ENCODE measurements around the gene PLEKHG3. TPM values are rescaled to one million over a fixed set of nuclear protein-coding genes. Genes with fewer than 3 reads are reported as not detected.

Gene PLEKHG3
- total and polyA plus RNA-seq, 2 of the 13 experiments (the other 11 are each of a cell fraction or from before 2014, with no cell fraction given) = 7.1 to 9.8 TPM

DNA sequence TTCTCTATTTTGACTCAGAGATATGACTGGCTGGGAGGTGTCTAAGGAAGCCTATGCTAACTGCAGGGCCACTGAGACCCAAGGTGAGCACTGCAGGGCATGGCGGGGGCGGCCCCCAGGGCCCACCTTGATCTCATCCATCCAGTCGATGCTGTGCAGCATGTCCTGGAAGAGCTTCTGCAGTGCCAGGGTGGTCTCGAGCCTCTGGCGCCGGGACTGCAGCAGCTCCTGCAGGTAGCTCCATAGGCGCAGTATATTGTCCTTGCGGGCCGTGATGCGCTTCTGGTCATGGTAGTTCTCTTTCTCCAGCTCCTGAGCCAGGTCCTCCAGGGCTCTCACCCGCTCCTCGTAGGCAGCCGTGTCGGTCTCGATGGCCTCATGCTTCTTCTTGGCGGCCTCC, 91.0 kb downstream of the PLEKHG3 start:
- DNase-seq (ENCODE audit: low spot score) (no peak), FAIRE-seq (no peak), ATAC-seq (no peak)
- peaks cover 2% of the 10 kb centered on the region; the same call in 1 of the 2 replicates for H3K4me1 ChIP-seq (ENCODE audit: insufficient read depth, low read length)
- ChIA-PET POLR2A (no interaction called here), CTCF (ENCODE audit: low intra/inter-chr PET ratio, low total read pairs) (no interaction called here)
- no peaks in the 10 kb centered on the region for H3K36me3 ChIP-seq (replicated peaks in 1 of 2; ENCODE audit: control insufficient read depth in 1 of 2, insufficient read depth in 2 of 2, low read length in 2 of 2)
- no peaks in the 10 kb centered on the region for H3K9me3 ChIP-seq (ENCODE audit: low read length)
- H2AFZ ChIP-seq (ENCODE audit: low read length) = no peak overlapping the region
- 59% methylated on average over 9 of the region's 16 CpGs for WGBS (ENCODE audit: low lambda C conversion rate)
- H3K4me3 ChIP-seq (replicated peaks in 1 of 3; ENCODE audit: insufficient read depth in 1 of 3, low read depth in 2 of 3, low read length in 3 of 3) = no peak overlapping the region
- H3K4me2 ChIP-seq (ENCODE audit: low read depth, low read length) = no peak overlapping the region
- H3K79me2 ChIP-seq (ENCODE audit: insufficient read depth, low read length) = no peaks in the 10 kb centered on the region
- intact Hi-C loops (cut with micrococcal nuclease; ENCODE audit: unreplicated experiment) (no loop called here), in situ Hi-C loops (cut with HindIII; ENCODE audit: extremely low pct_ligation_motif_present, low pct_unique_long_range_greater_than_20kb) (no loop called here)
- peaks cover 3 to 22% of the 10 kb centered on the region in 2 experiments; a peak in 4 of 5 replicates for H3K27me3 ChIP-seq (ENCODE audit: control insufficient read depth in 1 of 2, insufficient read depth in 2 of 2, low read length in 2 of 2)
- no peaks in the 10 kb centered on the region for H4K20me1 ChIP-seq (ENCODE audit: insufficient read depth, low read length)
- no TSS peak for BruUV-seq (replicated peaks)
- H3K27ac ChIP-seq (ENCODE audit: extremely low read length, insufficient read depth, low read length) = no peak overlapping the region
- no peak for TF ChIP-seq ZMYM4 (CRISPR knock-in tag; IDR thresholded peaks at IDR 0.05)
- no peak for TF ChIP-seq SP4 (CRISPR knock-in tag; IDR thresholded peaks at IDR 0.05)
- TF ChIP-seq, protein P1, sequence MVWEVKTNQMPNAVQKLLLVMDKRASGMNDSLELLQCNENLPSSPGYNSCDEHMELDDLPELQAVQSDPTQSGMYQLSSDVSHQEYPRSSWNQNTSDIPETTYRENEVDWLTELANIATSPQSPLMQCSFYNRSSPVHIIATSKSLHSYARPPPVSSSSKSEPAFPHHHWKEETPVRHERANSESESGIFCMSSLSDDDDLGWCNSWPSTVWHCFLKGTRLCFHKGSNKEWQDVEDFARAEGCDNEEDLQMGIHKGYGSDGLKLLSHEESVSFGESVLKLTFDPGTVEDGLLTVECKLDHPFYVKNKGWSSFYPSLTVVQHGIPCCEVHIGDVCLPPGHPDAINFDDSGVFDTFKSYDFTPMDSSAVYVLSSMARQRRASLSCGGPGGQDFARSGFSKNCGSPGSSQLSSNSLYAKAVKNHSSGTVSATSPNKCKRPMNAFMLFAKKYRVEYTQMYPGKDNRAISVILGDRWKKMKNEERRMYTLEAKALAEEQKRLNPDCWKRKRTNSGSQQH (CRISPR knock-in tag; IDR thresholded peaks at IDR 0.05; ENCODE audit: low read depth) = no peak
- TF ChIP-seq ZNF766 (CRISPR knock-in tag; IDR thresholded peaks at IDR 0.05; ENCODE audit: borderline replicate concordance) = no peak
- no peak for TF ChIP-seq ZNF563 (CRISPR knock-in tag; IDR thresholded peaks at IDR 0.05)
- no peak for TF ChIP-seq ZNF644 (CRISPR knock-in tag; IDR thresholded peaks at IDR 0.05; ENCODE audit: low read depth)
- no peak for TF ChIP-seq MAF1 (CRISPR knock-in tag; IDR thresholded peaks at IDR 0.05; ENCODE audit: borderline replicate concordance)
- TF ChIP-seq, protein P2, sequence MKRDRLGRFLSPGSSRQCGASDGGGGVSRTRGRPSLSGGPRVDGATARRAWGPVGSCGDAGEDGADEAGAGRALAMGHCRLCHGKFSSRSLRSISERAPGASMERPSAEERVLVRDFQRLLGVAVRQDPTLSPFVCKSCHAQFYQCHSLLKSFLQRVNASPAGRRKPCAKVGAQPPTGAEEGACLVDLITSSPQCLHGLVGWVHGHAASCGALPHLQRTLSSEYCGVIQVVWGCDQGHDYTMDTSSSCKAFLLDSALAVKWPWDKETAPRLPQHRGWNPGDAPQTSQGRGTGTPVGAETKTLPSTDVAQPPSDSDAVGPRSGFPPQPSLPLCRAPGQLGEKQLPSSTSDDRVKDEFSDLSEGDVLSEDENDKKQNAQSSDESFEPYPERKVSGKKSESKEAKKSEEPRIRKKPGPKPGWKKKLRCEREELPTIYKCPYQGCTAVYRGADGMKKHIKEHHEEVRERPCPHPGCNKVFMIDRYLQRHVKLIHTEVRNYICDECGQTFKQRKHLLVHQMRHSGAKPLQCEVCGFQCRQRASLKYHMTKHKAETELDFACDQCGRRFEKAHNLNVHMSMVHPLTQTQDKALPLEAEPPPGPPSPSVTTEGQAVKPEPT (CRISPR knock-in tag; IDR thresholded peaks at IDR 0.05; ENCODE audit: low read depth) = no peak
- TF ChIP-seq ZNF737 (CRISPR knock-in tag; IDR thresholded peaks at IDR 0.05; ENCODE audit: borderline replicate concordance) = no peak
- TF ChIP-seq HNRNPUL1 (IDR thresholded peaks at IDR 0.05; ENCODE audit: low read depth, low read length) = no peak
- TF ChIP-seq ZC3H13 (CRISPR knock-in tag; IDR thresholded peaks at IDR 0.05) = no peak
- no peak overlapping the region for H3K9ac ChIP-seq (ENCODE audit: insufficient read depth, low read depth, low read length)
